ENCODE measurements around the gene RTP4. TPM values are rescaled to one million over a fixed set of nuclear protein-coding genes. Genes with fewer than 3 reads are reported as not detected.

The RTP4 gene
- total and polyA plus RNA-seq, 2 of the 8 experiments (the other 6 are each of a cell fraction or from before 2014, with no cell fraction given), result not detected

- no peak for TF ChIP-seq TEAD4 (IDR thresholded peaks at IDR 0.05; ENCODE audit: low read depth, low read length)
- TF ChIP-seq KDM4A (IDR thresholded peaks at IDR 0.05; ENCODE audit: low read depth, low read length, severe bottlenecking), result no peak
Measured at GRCh38 chr3:187334904-187335303, 33.3 kb upstream of the RTP4 start (continued).
